Suprapubic skin (tissue), 4 donors: Measurements from ENCODE around the gene OR2AG2. TPM values are rescaled to one million over a fixed set of nuclear protein-coding genes. Genes with fewer than 3 reads are reported as not detected.

Source experiments
- DNase-seq, 2 donors: peaks; one replicate each; pipeline ENCODE4 v3.0.0-alpha.2; 2019; ENCODE audit warnings: low spot score in 2 of 2
- H3K27ac ChIP-seq: fragments of 200-600 bp; sonication (generic); one replicate; pipeline ENCODE4 v1.5.1; 2019
- H3K27me3 ChIP-seq: fragments of 200-600 bp; sonication (generic); one replicate; pipeline ENCODE4 v1.5.1; 2019
- H3K36me3 ChIP-seq: fragments of 200-600 bp; sonication (generic); one replicate; pipeline ENCODE4 v1.5.1; 2019
- H3K4me1 ChIP-seq: fragments of 200-600 bp; sonication (generic); one replicate; pipeline ENCODE4 v1.5.1; 2019
- H3K4me3 ChIP-seq: fragments of 200-600 bp; sonication (generic); one replicate; pipeline ENCODE4 v1.5.1; 2019; ENCODE audit warnings: mild to moderate bottlenecking
- H3K9me3 ChIP-seq: fragments of 200-600 bp; sonication (generic); one replicate; pipeline ENCODE4 v1.5.1; 2019
- CTCF ChIP-seq, 2 donors: fragments of 200-600 bp in 1 of 2; fragments of 450-650 bp in 1 of 2; sonication (generic) in 1 of 2; IDR thresholded peaks; one replicate each; pipeline ENCODE4 v1.5.1; 2016 to 2019; ENCODE audit warnings: antibody characterized with exemption in 2 of 2, mild to moderate bottlenecking in 1 of 2, moderate library complexity in 1 of 2
- EP300 ChIP-seq: sonication (generic); formaldehyde crosslinking; IDR thresholded peaks from one replicate; pipeline ENCODE4 v1.6.1; 2017; ENCODE audit warnings: antibody characterized with exemption
- POLR2A ChIP-seq, 2 donors: fragments of 450-650 bp; IDR thresholded peaks; one replicate each; pipeline ENCODE4 v1.6.1; 2017; ENCODE audit warnings: antibody characterized with exemption in 2 of 2, mild to moderate bottlenecking in 2 of 2, moderate library complexity in 2 of 2
- POLR2AphosphoS5 ChIP-seq, 3 donors: sonication (generic); formaldehyde crosslinking; IDR thresholded peaks; one replicate each; pipeline ENCODE4 v1.6.1; 2017; ENCODE audit warnings: antibody characterized with exemption in 3 of 3
- WGBS: methylation state at CpG from one replicate; pipeline ENCODE4 v1.1.5; 2018; 5-methylcytosine and 5-hydroxymethylcytosine counted together
- total RNA-seq, 4 donors: library from RNA; depleted of rRNA; stranded (reverse); fragments of >200 nt; gene quantifications; one replicate each; pipeline ENCODE4 v1.1.0, GENCODE V29; 2016

Gene OR2AG2
- total RNA-seq, 4 donors from 2014 or later: 0.24 TPM; not detected in 3

- H3K36me3 ChIP-seq: no peaks in the 10 kb centered on the region
- no peaks in the 10 kb centered on the region for H3K27me3 ChIP-seq
- no peak overlapping the region for H3K27ac ChIP-seq
- no peaks in the 10 kb centered on the region for H3K9me3 ChIP-seq
- no peaks in the 10 kb centered on the region for H3K4me1 ChIP-seq
- H3K4me3 ChIP-seq: no peak overlapping the region
- no peak for TF ChIP-seq POLR2AphosphoS5 (IDR thresholded peaks at IDR 0.05)
- peak in 1 of 2 donors; percentile 31 for TF ChIP-seq CTCF (IDR thresholded peaks at IDR 0.05)
- DNase-seq: no peak
- WGBS: 50% methylated on average over 2 of the region's 2 CpGs
Observed at GRCh38 chr11:6757373-6757967, 14.3 kb downstream of the OR2AG2 start.

- TF ChIP-seq EP300 (no peak), POLR2A (IDR thresholded peaks at IDR 0.05) (no peak), POLR2AphosphoS5 (IDR thresholded peaks at IDR 0.05) (no peak), CTCF (IDR thresholded peaks at IDR 0.05) (no peak)
- no peaks in the 10 kb centered on the region for H3K9me3 ChIP-seq
- no peak overlapping the region for H3K27ac ChIP-seq
- H3K4me1 ChIP-seq: no peaks in the 10 kb centered on the region
- no peak overlapping the region for H3K4me3 ChIP-seq
- no peaks in the 10 kb centered on the region for H3K27me3 ChIP-seq
- WGBS: 100% methylated on average over 1 of the region's 1 CpG
- DNase-seq: no peak
- H3K36me3 ChIP-seq: no peaks in the 10 kb centered on the region
Observed at GRCh38 chr11:6755953-6756347, 15.8 kb downstream of the OR2AG2 start.

- no peaks in the 10 kb centered on the region for H3K4me1 ChIP-seq
- TF ChIP-seq POLR2AphosphoS5 (IDR thresholded peaks at IDR 0.05): no peak
- peak; percentile 25 to 84 for TF ChIP-seq CTCF (IDR thresholded peaks at IDR 0.05)
- TF ChIP-seq POLR2A (IDR thresholded peaks at IDR 0.05): no peak
- H3K4me3 ChIP-seq: no peak overlapping the region
- DNase-seq: no peak
- WGBS: 11% methylated on average over 5 of the region's 5 CpGs
- H3K36me3 ChIP-seq: no peaks in the 10 kb centered on the region
- H3K27ac ChIP-seq: no peak overlapping the region
- no peaks in the 10 kb centered on the region for H3K27me3 ChIP-seq
- no peaks in the 10 kb centered on the region for H3K9me3 ChIP-seq
Observed at GRCh38 chr11:6755303-6755952, 16.3 kb downstream of the OR2AG2 start.

- no peak for DNase-seq
- Histone ChIP-seq H3K9me3 (no peaks in the 10 kb centered on the region), H3K27ac (no peak overlapping the region), H3K4me1 (no peaks in the 10 kb centered on the region), H3K4me3 (no peak overlapping the region), H3K27me3 (no peaks in the 10 kb centered on the region), H3K36me3 (no peaks in the 10 kb centered on the region)
- TF ChIP-seq POLR2AphosphoS5 (IDR thresholded peaks at IDR 0.05) (no peak), CTCF (IDR thresholded peaks at IDR 0.05) (no peak), POLR2A (IDR thresholded peaks at IDR 0.05) (no peak), EP300 (no peak)
- WGBS: 84% methylated on average over 3 of the region's 3 CpGs
Observed at GRCh38 chr11:6747097-6747668, 24.6 kb downstream of the OR2AG2 start.

- no peaks in the 10 kb centered on the region for H3K9me3 ChIP-seq
Observed at GRCh38 chr11:6746626-6747025, 25.1 kb downstream of the OR2AG2 start.

More at GRCh38 chr11:6746626-6747025, 25.1 kb downstream of the OR2AG2 start:
- TF ChIP-seq CTCF (IDR thresholded peaks at IDR 0.05) (no peak), POLR2AphosphoS5 (IDR thresholded peaks at IDR 0.05) (no peak), POLR2A (IDR thresholded peaks at IDR 0.05) (no peak), EP300 (no peak)
- 67% methylated on average over 1 of the region's 1 CpG for WGBS
- H3K27me3 ChIP-seq: no peaks in the 10 kb centered on the region
- no peak for DNase-seq
- H3K27ac ChIP-seq: no peak overlapping the region
- H3K36me3 ChIP-seq: no peaks in the 10 kb centered on the region
- H3K4me1 ChIP-seq: no peaks in the 10 kb centered on the region
- peak overlapping the region; percentile 3 for H3K4me3 ChIP-seq
